T follicular helper cell (primary cell): Measurements from ENCODE around the gene MEX3A.
"Not testable (repeated sequence)": the region's sequence is repeated elsewhere in the genome, so short reads cannot be mapped to it uniquely, and the experiment has no call there.

Experiments
- DNase-seq: peaks from one replicate; pipeline ENCODE4 v3.0.0-alpha.2; 2020; ENCODE audit warnings: low read depth

Gene MEX3A

GRCh38 chr1:156078728-156079127, 3.5 kb downstream of the MEX3A start:
- no peak for DNase-seq

- no peak for DNase-seq
These were observed 4.9 kb downstream of the MEX3A start for GRCh38 chr1:156077430-156077760.

GRCh38 chr1:156076609-156077429, 5.4 kb downstream of the MEX3A start:
- no peak for DNase-seq

GRCh38 chr1:156075775-156076204, 6.5 kb downstream of the MEX3A start:
- no peak for DNase-seq

- DNase-seq, result no peak
These were observed 7.1 kb downstream of the MEX3A start for GRCh38 chr1:156075162-156075561.

GRCh38 chr1:156074661-156075060, 7.6 kb downstream of the MEX3A start:
- no peak for DNase-seq

GRCh38 chr1:156073740-156074139, 8.5 kb downstream of the MEX3A start:
- DNase-seq, result no peak

GRCh38 chr1:156073110-156073687, 9.1 kb downstream of the MEX3A start:
- DNase-seq, result no peak

GRCh38 chr1:156072251-156072650, 10.0 kb downstream of the MEX3A start:
- DNase-seq, result no peak

GRCh38 chr1:156071332-156071816, 10.9 kb downstream of the MEX3A start:
- DNase-seq, result not testable (repeated sequence)

GRCh38 chr1:156070548-156070947, 11.7 kb downstream of the MEX3A start:
- no peak for DNase-seq

- DNase-seq, result no peak
These were observed 12.5 kb downstream of the MEX3A start for GRCh38 chr1:156069490-156070455.

- DNase-seq, result no peak
These were observed 15.0 kb downstream of the MEX3A start for GRCh38 chr1:156067262-156067661.

GRCh38 chr1:156065871-156066270, 16.4 kb downstream of the MEX3A start:
- DNase-seq, result no peak

GRCh38 chr1:156065212-156065611, 17.1 kb downstream of the MEX3A start:
- DNase-seq, result no peak

GRCh38 chr1:156064615-156065014, 17.6 kb downstream of the MEX3A start:
- DNase-seq, result no peak

GRCh38 chr1:156063997-156064285, 18.3 kb downstream of the MEX3A start:
- DNase-seq, result no peak

GRCh38 chr1:156062189-156062588, 20.1 kb downstream of the MEX3A start:
- no peak for DNase-seq

GRCh38 chr1:156060937-156061636, 21.2 kb downstream of the MEX3A start, which contains the start of gene RAB25:
TSS of gene RAB25 (plus strand) at chr1:156061160. CDS start at chr1:156061401, 241 bp downstream.
- no peak for DNase-seq

- no peak for DNase-seq
These were observed 25.9 kb downstream of the MEX3A start for GRCh38 chr1:156056326-156056849.

GRCh38 chr1:156055281-156056048, 26.8 kb downstream of the MEX3A start:
- DNase-seq, result no peak
